H9 (cell line): ENCODE measurements around the gene SEZ6. TPM values are rescaled to one million over a fixed set of nuclear protein-coding genes. Genes with fewer than 3 reads are reported as not detected.

Source experiments
- DNase-seq: peaks from one replicate; pipeline ENCODE4 v3.0.0-alpha.2; 2017
- H2AFZ ChIP-seq: one replicate; pipeline ENCODE4 v1.6.1; 2013; ENCODE audit warnings: mild to moderate bottlenecking, low read length, control low read depth, moderate library complexity
- H2AK5ac ChIP-seq: 2 replicates; pipeline ENCODE4 v1.6.1; 2013; ENCODE audit warnings: low read length, control low read depth, mixed read lengths; ENCODE audit not compliant: insufficient read length
- H2BK120ac ChIP-seq: one replicate; pipeline ENCODE4 v1.6.1; 2013; ENCODE audit warnings: low read depth, mild to moderate bottlenecking, low read length, control low read depth, inconsistent platforms; ENCODE audit not compliant: poor library complexity, severe bottlenecking
- H2BK12ac ChIP-seq: 2 replicates; pipeline ENCODE4 v1.6.1; 2013; ENCODE audit warnings: low read length, control low read depth, mixed read lengths, low read depth; ENCODE audit not compliant: insufficient read length
- H2BK15ac ChIP-seq: 2 replicates; pipeline ENCODE4 v1.6.1; 2013; ENCODE audit warnings: low read depth, low read length, control low read depth
- H2BK20ac ChIP-seq: one replicate; pipeline ENCODE4 v1.6.1; 2013; ENCODE audit warnings: low read depth, mild to moderate bottlenecking, low read length, control low read depth, inconsistent platforms; ENCODE audit not compliant: poor library complexity, severe bottlenecking
- H2BK5ac ChIP-seq: 2 replicates; pipeline ENCODE4 v1.6.1; 2013; ENCODE audit warnings: low read length, control low read depth, mixed read lengths; ENCODE audit not compliant: insufficient read length
- H3K14ac ChIP-seq: 2 replicates; pipeline ENCODE4 v1.6.1; 2013; ENCODE audit warnings: low read length, control low read depth; ENCODE audit not compliant: insufficient read depth
- H3K18ac ChIP-seq: 2 replicates; pipeline ENCODE4 v1.6.1; 2013; ENCODE audit warnings: low read depth, mild to moderate bottlenecking, mixed read lengths, low read length, control low read depth; ENCODE audit not compliant: insufficient read length
- H3K23ac ChIP-seq: 2 replicates; pipeline ENCODE4 v1.6.1; 2013; ENCODE audit warnings: low read length, control low read depth, mixed read lengths, low read depth; ENCODE audit not compliant: insufficient read length
- H3K23me2 ChIP-seq: 2 replicates; pipeline ENCODE4 v1.6.1; 2013; ENCODE audit warnings: low read depth, mild to moderate bottlenecking, mixed read lengths, low read length, control low read depth; ENCODE audit not compliant: insufficient read length, poor library complexity, severe bottlenecking
- H3K27ac ChIP-seq: 2 replicates; pipeline ENCODE4 v1.5.1; 2013; ENCODE audit warnings: low read length, control low read depth, mixed read lengths, low read depth; ENCODE audit not compliant: insufficient read length
- H3K27me3 ChIP-seq: 2 replicates; pipeline ENCODE4 v1.6.1; 2013; ENCODE audit warnings: low read length, control low read depth, inconsistent platforms; ENCODE audit not compliant: insufficient read depth
- H3K4ac ChIP-seq: 2 replicates; pipeline ENCODE4 v1.6.1; 2013; ENCODE audit warnings: low read depth, mild to moderate bottlenecking, control low read depth, inconsistent platforms, low read length, moderate library complexity
- H3K4me1 ChIP-seq: 2 replicates; pipeline ENCODE4 v1.6.1; 2013; ENCODE audit warnings: low read length, control low read depth, inconsistent platforms; ENCODE audit not compliant: insufficient read depth
- H3K4me2 ChIP-seq: 2 replicates; pipeline ENCODE4 v1.6.1; 2013; ENCODE audit warnings: low read length, control low read depth, mixed read lengths; ENCODE audit not compliant: insufficient read length, insufficient read depth
- H3K56ac ChIP-seq: 2 replicates; pipeline ENCODE4 v1.6.1; 2013; ENCODE audit warnings: low read depth, mild to moderate bottlenecking, mixed read lengths, low read length, control low read depth; ENCODE audit not compliant: insufficient read length
- H3K79me1 ChIP-seq: 2 replicates; pipeline ENCODE4 v1.6.1; 2013; ENCODE audit warnings: low read depth, mild to moderate bottlenecking, moderate library complexity, low read length, control low read depth, inconsistent platforms; ENCODE audit not compliant: insufficient read depth, poor library complexity, severe bottlenecking
- H3K79me2 ChIP-seq: 2 replicates; pipeline ENCODE4 v1.6.1; 2013; ENCODE audit warnings: low read length, control low read depth, inconsistent platforms; ENCODE audit not compliant: insufficient read depth
- H3K9ac ChIP-seq: 2 replicates; pipeline ENCODE4 v1.6.1; 2013; ENCODE audit warnings: low read length, control low read depth, mixed read lengths; ENCODE audit not compliant: insufficient read length; ENCODE audit errors: extremely low read depth
- H3K9me3 ChIP-seq: one replicate; pipeline ENCODE4 v1.6.1; 2013; ENCODE audit warnings: low read depth, low read length, inconsistent platforms; ENCODE audit not compliant: control insufficient read depth
- H3T11ph ChIP-seq: one replicate; pipeline ENCODE4 v1.6.1; 2013; ENCODE audit warnings: mild to moderate bottlenecking, low read length, control low read depth, inconsistent platforms
- H4K20me1 ChIP-seq: one replicate; pipeline ENCODE4 v1.6.1; 2013; ENCODE audit not compliant: control insufficient read depth, insufficient read length, insufficient read depth
- H4K5ac ChIP-seq: 2 replicates; pipeline ENCODE4 v1.6.1; 2013; ENCODE audit warnings: low read depth, mild to moderate bottlenecking, mixed read lengths, low read length, control low read depth; ENCODE audit not compliant: insufficient read length
- H4K8ac ChIP-seq: replicated peaks from 2 replicates; pipeline ENCODE4 v1.6.1; 2013; ENCODE audit warnings: low read length, control low read depth, mixed read lengths, low read depth; ENCODE audit not compliant: insufficient read length
- H4K91ac ChIP-seq: 2 replicates; pipeline ENCODE4 v1.6.1; 2013; ENCODE audit warnings: low read depth, mild to moderate bottlenecking, moderate library complexity, mixed read lengths, low read length, control low read depth; ENCODE audit not compliant: insufficient read length
- H3K27ac Mint-ChIP-seq, 3 experiments: 2 replicates in 2 of 3; 3 replicates in 1 of 3; pipeline ENCODE4 v1.8.0; 2020 to 2021; ENCODE audit warnings: mixed read lengths in 3 of 3, mild to moderate bottlenecking in 1 of 3, moderate library complexity in 1 of 3
- H3K27me3 Mint-ChIP-seq: 2 replicates; pipeline ENCODE4 v1.8.0; 2021; ENCODE audit warnings: low read depth, mild to moderate bottlenecking, moderate library complexity, mixed read lengths
- H3K36me3 Mint-ChIP-seq, 3 experiments: 2 replicates in 2 of 3; 3 replicates in 1 of 3; pipeline ENCODE4 v1.8.0; 2020 to 2021; ENCODE audit warnings: low read depth in 3 of 3, mixed read lengths in 3 of 3; ENCODE audit not compliant: insufficient read depth in 1 of 3
- H3K4me1 Mint-ChIP-seq, 2 experiments: 2 replicates each; pipeline ENCODE4 v1.8.0; 2020; ENCODE audit warnings: mixed read lengths in 2 of 2
- H3K4me3 Mint-ChIP-seq, 2 experiments: 2 replicates in 1 of 2; 3 replicates in 1 of 2; pipeline ENCODE4 v1.8.0; 2020 to 2021; ENCODE audit warnings: mild to moderate bottlenecking in 2 of 2, mixed read lengths in 2 of 2, moderate library complexity in 1 of 2
- H3K9me3 Mint-ChIP-seq, 2 experiments: 2 replicates in 1 of 2; 3 replicates in 1 of 2; pipeline ENCODE4 v1.8.0; 2020; ENCODE audit warnings: mild to moderate bottlenecking in 2 of 2, mixed read lengths in 2 of 2, moderate library complexity in 1 of 2
- CTCF ChIP-seq: fragments of 200-600 bp; sonication (generic); conservative IDR thresholded peaks from 3 replicates; pipeline ENCODE4 v1.8.0; 2021; ENCODE audit warnings: antibody characterized with exemption, mild to moderate bottlenecking
- WGBS: extraction: QIAGEN DNeasy Blood & Tissue Kit; methylation state at CpG from one replicate; pipeline ENCODE4 v1.1.7; 2013; ENCODE audit warnings: missing lambda C conversion rate, low lambda C conversion rate, mixed read lengths; ENCODE audit not compliant: insufficient read length; ENCODE audit errors: extremely low coverage; 5-methylcytosine and 5-hydroxymethylcytosine counted together
- total RNA-seq: library from RNA; stranded (reverse); gene quantifications from 2 replicates; pipeline ENCODE4 v1.2.1, GENCODE V29; 2021

SEZ6 gene
- total RNA-seq, 1 experiment from 2014 or later = 1.8 TPM

GRCh38 chr17:28944862-28945741, 60.7 kb downstream of the SEZ6 start:
- Histone ChIP-seq H3K9ac (no peak overlapping the region), H3K79me1 (peaks cover 6% of the 10 kb centered on the region), H3K27me3 (no peaks in the 10 kb centered on the region), H2AFZ (no peak overlapping the region), H3K4me1 (no peaks in the 10 kb centered on the region), H2BK12ac (no peak overlapping the region), H3K4me2 (no peak overlapping the region), H3K4ac (no peak overlapping the region), H3T11ph (no peak overlapping the region), H3K56ac (no peak overlapping the region), H3K79me2 (peaks cover 63% of the 10 kb centered on the region), H3K14ac (no peak overlapping the region), H2BK5ac (no peak overlapping the region), H2BK20ac (no peak overlapping the region), H4K20me1 (no peaks in the 10 kb centered on the region), H4K91ac (no peak overlapping the region), H3K23me2 (peaks cover 8% of the 10 kb centered on the region), H2AK5ac (no peak overlapping the region), H2BK120ac (no peak overlapping the region), H4K8ac (no peak overlapping the region), H2BK15ac (no peak overlapping the region), H3K27ac (no peak overlapping the region), H3K9me3 (no peaks in the 10 kb centered on the region), H3K18ac (no peak overlapping the region), H3K23ac (no peak overlapping the region), H4K5ac (no peak overlapping the region)
- Mint-ChIP-seq H3K27ac (peak overlapping the region in 1 of 3 experiments; percentile 20; a peak in 1 of 7 replicates), H3K4me3 (no peak overlapping the region), H3K4me1 (peaks cover 34 to 35% of the 10 kb centered on the region in 2 experiments), H3K36me3 (peaks cover 18 to 69% (median 53%) of the 10 kb centered on the region in 3 experiments; a peak in 6 of 7 replicates), H3K27me3 (no peaks in the 10 kb centered on the region), H3K9me3 (no peaks in the 10 kb centered on the region)
- no CpG with 5 or more reads among the region's 8 CpGs for WGBS
- TF ChIP-seq CTCF = no peak
- no peak for DNase-seq
